Ammon's horn (tissue), 1 donor: ENCODE results near the gene ASAP2.

Experiments
- DNase-seq: peaks from one replicate; pipeline ENCODE4 v3.0.0-alpha.2; 2016; ENCODE audit warnings: low spot score

Gene ASAP2

DNA sequence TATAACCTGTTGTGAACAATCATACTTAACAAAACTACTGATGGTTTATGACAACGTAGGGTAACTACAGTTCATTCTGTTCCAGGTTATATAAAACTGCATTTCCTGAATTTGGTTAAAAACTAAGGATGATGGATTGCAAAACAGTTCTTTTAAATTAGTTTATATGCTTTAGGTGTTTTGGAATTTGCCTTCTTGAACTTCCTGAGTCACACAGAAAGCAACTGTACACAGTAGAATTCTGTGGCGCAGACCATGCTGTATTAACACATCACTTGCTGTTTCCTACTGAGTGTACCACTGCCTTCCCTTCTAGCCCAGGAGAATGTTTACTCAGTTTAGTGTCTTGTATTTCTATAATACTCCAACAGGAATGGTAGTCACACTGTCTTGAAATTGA is 197.3 kb downstream of the ASAP2 start:
- no peak for DNase-seq

DNA sequence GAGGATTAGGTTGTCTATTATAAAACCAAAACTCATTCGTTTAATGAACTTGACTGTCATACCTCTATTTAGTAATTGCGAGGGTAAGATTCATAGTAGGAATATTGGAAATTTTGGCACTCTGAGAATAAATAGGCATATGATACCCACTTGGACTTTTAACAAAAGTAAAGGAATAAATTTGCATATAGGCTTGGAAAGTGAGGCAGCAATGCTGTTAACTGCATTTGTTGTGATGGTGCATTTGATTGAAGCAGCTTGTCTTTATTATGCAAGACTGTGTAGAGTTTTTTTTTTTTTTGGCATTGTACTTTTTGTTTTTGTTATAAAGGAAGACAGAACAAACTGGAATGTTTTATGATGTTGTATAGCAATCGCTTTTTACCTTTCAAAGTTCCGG is 197.8 kb downstream of the ASAP2 start:
- DNase-seq = no peak

DNA sequence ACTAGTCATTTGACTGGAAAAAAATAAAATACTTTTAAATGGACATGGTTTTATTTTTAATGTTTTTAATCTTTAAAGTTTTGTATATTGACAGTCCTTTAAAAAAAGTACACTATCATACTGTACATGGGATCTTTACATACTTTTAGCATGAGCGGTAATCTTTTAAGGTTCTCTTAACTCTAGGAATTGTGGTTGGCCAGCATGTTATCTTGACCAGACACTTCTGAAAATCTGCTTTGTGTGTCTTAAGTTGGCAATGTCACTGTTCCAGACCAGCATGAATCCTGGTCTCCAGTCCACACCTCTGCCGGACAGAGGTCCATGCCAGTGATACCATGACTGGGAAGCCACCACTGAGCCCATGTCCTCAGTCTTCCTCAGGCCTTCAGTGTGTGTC is 199.0 kb downstream of the ASAP2 start:
- no peak for DNase-seq

DNA sequence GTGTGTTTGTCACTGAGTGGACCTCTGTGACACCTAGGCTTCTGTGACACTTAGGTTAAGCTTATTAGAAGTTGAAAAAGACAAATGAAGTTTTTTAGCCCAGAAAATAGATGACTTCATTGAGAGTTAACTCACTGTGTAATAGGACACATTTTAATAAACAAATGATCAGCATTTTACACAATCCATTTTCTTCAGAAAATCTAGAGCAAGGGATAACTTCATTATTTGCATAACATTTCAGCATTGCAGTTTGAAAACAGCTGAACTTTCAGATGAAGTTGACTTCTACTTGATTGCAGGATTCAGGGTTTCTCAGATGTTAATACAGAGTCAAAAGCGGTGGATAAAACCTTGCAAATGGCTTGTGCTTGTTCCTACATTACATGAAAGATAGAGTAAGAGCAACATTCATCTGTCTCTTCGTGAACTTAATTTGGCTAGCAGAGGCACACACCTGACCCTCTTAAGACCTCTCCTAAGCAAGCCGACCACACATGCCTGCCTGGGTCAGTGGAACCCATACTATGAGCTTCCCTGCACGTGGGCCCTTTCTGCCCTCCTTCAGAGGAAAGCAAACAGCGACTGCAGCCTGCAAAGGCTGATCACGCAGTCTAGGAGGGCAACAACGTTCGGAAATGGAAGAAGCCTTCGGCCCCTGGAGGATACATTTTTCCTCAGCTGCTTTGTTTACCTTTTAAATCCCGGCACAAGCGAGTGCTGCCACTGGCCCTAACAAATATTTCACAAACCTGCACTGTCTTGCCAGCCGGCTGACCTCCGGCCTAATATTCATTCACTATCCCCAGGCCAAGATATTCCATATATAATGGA is 200.1 kb downstream of the ASAP2 start:
- no peak for DNase-seq

GRCh38 chr2:9407363-9407811 is 200.8 kb downstream of the ASAP2 start:
- DNase-seq = no peak

DNA sequence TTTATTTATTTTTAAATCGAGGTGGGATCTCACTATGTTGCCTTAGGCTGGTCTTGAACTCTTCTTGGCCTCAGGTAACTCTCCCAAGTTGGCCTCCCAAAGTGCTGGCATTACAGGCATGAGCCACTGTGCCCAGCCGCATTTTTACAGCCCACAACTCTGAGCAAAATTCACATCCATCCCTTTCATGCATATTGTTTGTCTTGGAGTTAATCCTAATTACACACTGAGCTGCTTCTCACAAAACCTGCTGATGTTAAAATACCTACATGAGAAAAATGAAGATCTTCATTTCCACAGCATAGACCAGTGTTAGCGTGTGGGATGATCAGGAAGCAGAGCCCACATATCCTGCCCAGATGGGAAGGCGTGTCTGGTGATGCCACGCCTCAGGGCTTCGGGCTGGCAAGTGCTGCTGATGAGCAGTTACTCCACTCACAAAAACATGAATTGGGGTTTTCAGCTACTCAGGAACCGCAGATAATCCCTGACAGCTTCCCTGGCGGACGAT is 202.1 kb downstream of the ASAP2 start:
- DNase-seq = peak; percentile 68

DNA sequence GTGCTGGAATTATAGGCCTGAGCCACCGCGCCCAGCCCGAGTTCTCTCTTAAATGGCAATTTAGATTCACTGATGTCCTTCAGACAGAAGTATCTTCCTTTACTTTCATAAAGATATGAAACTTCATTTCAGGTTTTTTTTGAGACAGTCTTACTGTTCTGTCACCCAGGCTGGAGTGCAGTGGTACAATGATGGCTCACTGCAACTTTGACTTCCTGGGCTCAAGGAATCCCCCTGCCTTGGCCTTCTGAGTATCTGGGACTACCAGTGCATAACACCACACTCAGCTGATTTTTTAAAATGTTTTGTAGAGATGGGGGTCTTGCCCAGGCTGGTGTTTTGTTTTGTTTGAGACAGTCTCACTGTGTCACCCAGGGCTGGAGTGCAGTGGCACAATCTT is 203.5 kb downstream of the ASAP2 start:
- DNase-seq = no peak

GRCh38 chr2:9412781-9413180 is 206.2 kb downstream of the ASAP2 start:
- DNase-seq = no peak

- DNase-seq = no peak
Measured at GRCh38 chr2:9415516-9416169, 209.0 kb downstream of the ASAP2 start.

- no peak for DNase-seq
Measured at GRCh38 chr2:9416267-9416961, 209.8 kb downstream of the ASAP2 start.

GRCh38 chr2:9416962-9417316 is 210.3 kb downstream of the ASAP2 start:
- no peak for DNase-seq

DNA sequence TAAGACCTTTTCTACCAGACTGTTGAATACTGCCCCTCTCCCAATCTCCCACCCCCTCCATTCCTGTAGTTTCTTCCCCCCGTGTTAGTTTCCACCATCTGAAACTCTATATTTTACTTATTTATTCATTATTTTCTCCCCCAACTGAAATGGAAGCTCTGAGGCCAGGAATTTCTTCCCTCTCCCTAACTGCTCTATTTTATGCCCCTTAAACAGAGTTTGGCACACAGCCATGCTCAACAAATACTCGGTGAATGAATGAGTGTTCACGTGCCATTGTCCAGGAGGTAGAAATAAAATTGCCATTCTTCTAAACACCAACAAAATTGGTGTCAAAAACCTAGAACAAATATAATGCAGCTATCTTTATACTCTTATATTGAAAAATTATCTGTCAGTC is 211.1 kb downstream of the ASAP2 start:
- DNase-seq = no peak

DNA sequence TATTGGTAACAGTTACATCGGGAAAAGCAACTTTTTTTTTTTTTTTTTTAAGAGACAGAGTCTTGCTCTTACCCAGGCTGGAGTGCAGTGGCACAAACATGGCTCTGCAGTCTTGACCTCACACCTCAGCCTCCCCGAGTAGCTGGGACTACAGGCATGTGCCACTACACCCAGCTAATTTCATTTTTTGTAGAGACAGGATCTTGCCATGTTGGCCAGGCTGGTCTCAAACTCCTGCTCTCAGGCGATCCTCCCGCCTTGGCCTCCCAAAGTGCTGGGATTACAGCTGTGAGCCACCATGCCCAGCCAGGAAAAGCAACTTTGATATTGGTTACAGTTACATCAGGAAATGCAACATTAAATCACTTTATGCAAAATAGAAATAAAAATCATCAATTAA is 212.1 kb downstream of the ASAP2 start:
- no peak for DNase-seq

DNA sequence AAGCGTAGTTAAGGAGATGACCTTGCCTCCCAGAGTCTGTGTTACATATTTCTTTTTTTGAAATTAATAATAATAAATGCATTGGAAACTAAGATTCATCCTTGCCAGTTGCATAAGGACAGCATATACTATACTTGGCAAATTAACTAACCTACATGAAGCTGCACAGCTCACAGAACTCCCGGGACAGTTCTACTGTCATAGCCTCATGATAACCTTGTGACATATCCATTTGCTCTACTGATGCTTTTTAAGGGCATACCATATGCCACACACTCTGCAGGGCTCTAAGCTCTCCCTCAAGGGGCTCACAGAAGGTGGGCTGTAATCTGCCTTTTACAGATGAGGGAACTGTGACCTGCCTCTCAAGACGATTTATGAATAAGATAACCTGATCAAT is 212.9 kb downstream of the ASAP2 start:
- no peak for DNase-seq

DNA sequence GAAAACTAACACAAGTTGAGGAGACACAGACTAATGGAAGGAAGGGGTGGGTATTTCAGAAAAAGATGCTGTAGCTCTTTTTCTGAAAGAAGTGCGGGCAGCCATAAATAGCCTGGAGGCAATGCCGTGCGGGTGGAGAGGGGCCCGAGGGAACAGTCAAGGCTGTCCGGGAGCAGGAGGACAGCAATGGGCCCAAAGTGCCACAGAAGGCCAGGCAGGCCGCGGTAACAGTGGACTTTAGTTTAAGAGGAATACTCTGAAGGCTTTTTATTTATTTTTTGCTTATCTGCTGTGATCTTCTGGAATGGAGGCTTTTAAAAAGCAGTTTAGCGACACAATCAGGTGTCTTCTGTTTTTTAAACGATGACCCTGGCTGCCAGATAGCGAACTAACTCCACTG is 213.9 kb downstream of the ASAP2 start:
- DNase-seq = no peak

DNA sequence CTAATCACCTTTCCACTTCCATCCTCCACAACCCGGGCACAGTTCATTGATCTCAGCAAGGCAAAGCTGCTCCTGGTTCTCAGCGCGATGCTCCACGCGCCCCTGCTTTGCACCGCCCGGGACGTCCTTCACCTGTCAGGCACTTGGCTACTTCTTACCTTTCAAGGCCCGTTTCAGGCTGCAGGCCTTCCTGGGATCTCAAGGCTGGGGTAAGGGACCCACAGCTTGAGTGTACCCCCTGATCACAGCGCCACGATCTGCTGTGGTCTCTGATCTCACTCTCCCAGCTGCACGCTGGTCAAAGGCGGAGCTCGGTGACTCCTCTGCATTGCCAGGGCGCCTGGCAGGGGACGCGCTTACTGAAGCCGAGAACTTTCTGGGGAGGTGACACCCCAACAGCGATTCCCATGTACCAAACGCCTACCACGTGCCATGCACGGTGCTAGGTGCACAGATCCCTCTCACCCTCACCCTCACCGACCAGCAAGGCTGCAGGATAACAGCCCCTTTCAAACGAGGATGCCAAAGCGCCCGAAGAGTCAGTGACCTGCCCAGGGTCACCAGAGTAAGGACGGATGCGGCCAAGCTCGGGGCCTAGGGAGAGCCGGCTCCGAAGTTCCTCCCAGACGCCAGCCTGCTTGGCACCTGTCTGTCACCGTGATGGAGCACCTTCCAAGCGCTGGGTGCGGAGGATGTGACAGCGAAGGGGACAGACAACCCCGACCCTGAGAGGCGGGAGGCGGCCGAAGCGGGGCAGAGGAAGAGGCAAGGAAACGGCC is 215.9 kb downstream of the ASAP2 start:
- DNase-seq = peak; percentile 69

DNA sequence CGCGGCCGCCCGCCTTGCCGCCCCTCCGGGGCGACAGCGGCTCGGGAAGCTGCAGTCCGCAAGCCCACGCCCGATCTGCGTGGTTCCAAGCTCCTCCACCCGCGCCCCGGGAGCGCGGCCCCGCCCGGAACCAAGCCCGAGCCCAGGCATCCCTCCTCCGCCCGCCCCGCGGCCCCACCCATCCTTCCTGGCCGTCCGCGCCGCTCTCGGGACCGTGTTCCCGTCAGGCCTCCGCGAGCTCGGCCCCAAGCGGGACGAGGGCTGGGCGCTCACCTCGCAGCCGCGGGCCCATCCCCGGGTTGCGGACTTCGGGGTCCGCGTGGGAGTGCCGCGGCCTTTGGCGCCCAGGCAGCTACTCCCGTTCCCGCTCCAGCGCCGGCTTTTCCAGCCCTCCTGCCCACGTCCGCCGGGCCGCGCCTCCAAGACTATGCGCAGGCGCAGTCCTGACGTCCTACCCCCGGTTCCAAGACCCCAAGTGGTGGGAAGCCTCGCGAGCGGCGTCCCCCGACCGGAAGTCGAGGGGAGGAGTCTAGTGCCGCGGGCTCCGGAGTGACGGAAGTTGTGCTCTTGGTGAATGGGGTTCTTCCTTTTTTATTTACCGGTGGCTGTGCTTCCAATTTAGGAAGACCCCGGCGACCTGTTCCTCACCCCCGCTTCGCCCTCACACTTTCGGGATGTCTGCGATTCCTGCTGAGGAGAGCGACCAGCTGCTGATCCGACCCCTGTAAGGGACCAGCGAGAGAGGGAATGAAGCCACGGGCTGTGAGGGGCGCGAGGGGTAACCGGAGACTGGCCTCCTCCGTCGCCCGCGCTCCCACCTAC is 216.7 kb downstream of the ASAP2 start, which contains the start of the genes CPSF3 and ITGB1BP1:
Gene CPSF3 (plus strand): TSS at position 555 of the 822 bp plus-strand sequence. CDS start 120 bp downstream, at position 675.
Gene ITGB1BP1 (minus strand): TSS at position 429 of the 822 bp plus-strand sequence. CDS start 4,831 bp downstream, outside the sequence.
- DNase-seq = peak; percentile 98

- no peak for DNase-seq
Measured at GRCh38 chr2:9423922-9424272, 217.3 kb downstream of the ASAP2 start.

DNA sequence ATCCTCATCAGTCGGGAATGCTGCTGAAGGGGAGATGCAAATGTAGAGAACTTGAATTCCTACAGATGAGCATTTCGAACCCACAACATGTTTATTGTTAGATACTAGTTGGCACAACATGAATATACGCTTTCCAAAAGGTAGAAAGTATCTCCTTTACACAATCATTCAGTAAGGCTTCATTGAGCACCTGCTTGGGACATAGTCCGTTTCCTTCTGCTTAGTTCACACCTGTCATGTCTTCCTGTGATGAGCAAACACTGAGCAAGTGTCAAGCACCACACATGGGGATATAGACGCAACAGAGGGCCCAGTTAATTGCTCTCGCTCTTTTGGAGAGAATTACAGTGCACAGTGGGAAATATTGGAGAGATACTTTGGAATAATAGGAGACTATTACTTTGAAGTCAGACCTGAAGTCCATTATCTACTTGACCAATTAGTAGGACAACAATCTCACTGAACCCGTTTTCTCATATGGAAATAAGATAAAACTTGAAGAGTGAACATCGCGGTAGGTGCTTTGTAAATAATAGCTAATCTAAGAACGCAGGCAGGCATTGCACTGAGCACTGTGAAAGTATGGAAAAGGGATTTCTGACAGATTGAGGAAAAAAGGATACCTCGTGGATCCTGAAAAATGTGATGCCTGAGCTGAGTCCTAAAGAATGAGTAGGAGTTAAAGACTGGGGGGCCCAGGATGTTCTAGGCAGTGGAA is 218.0 kb downstream of the ASAP2 start:
- DNase-seq = no peak

DNA sequence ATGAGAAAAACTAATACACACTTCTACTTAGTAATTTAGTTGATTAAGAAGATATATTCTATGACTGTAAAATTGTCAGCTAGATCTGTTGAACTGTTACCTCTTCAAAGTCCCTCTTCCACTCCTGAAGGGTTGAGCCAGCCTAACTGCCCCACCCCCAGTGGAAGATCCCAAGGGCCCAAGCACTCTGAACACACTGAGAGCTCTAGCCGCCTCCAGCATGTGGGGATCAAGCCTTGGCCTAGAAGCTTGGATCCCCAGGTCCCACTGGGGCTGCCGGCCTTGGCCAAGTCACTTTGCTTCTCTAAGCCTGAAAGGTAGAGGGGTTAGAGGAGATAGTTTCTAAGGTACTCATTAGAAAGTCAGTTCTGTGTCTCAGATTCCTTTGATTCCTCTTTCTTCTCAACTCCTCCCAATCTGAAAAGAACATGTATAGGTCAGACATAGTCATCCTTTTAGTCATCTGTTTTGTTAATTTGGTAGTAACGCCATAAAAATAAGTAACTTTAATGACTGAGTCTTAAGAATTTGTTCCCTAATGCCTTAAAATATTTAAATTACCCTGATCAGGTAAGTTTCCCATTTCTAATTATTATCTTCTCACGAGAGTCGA is 222.5 kb downstream of the ASAP2 start:
- DNase-seq = no peak
